Mesothelial cell of epicardium (in vitro differentiated cells): ENCODE data around the gene SEC62. TPM values are rescaled to one million over a fixed set of nuclear protein-coding genes. Genes with fewer than 3 reads are reported as not detected.
"Not testable (repeated sequence)": the region's sequence is repeated elsewhere in the genome, so short reads cannot be mapped to it uniquely, and the experiment has no call there.

Experiments used
- DNase-seq, 2 experiments: peaks; one replicate each; pipeline ENCODE4 v3.0.0; 2021; ENCODE audit warnings: low spot score in 2 of 2; ENCODE audit not compliant: unreplicated experiment in 2 of 2
- H3K27ac Mint-ChIP-seq: 2 replicates; pipeline ENCODE4 v1.8.0; 2021; ENCODE audit warnings: mixed read lengths
- H3K27me3 Mint-ChIP-seq: 2 replicates; pipeline ENCODE4 v1.8.0; 2021; ENCODE audit warnings: low read depth, mixed read lengths
- H3K36me3 Mint-ChIP-seq: 2 replicates; pipeline ENCODE4 v1.8.0; 2021; ENCODE audit warnings: mixed read lengths
- H3K4me1 Mint-ChIP-seq: 2 replicates; pipeline ENCODE4 v1.8.0; 2021; ENCODE audit warnings: mixed read lengths
- H3K4me3 Mint-ChIP-seq: 2 replicates; pipeline ENCODE4 v1.8.0; 2021; ENCODE audit warnings: mild to moderate bottlenecking, moderate library complexity, mixed read lengths
- H3K9me3 Mint-ChIP-seq: 2 replicates; pipeline ENCODE4 v1.8.0; 2021; ENCODE audit warnings: mixed read lengths
- total RNA-seq: library from RNA; stranded (reverse); gene quantifications from 3 replicates; pipeline ENCODE4 v1.2.1, GENCODE V29; 2021
- TF ChIP-seq, protein P1 (sequence below): fragments of 200-600 bp; sonication (generic); IDR thresholded peaks from one replicate; pipeline ENCODE4 v1.5.0; 2021; ENCODE audit warnings: antibody characterized with exemption; ENCODE audit not compliant: unreplicated experiment

The SEC62 gene
- total RNA-seq, 1 donor from 2014 or later, result 112 TPM

DNA sequence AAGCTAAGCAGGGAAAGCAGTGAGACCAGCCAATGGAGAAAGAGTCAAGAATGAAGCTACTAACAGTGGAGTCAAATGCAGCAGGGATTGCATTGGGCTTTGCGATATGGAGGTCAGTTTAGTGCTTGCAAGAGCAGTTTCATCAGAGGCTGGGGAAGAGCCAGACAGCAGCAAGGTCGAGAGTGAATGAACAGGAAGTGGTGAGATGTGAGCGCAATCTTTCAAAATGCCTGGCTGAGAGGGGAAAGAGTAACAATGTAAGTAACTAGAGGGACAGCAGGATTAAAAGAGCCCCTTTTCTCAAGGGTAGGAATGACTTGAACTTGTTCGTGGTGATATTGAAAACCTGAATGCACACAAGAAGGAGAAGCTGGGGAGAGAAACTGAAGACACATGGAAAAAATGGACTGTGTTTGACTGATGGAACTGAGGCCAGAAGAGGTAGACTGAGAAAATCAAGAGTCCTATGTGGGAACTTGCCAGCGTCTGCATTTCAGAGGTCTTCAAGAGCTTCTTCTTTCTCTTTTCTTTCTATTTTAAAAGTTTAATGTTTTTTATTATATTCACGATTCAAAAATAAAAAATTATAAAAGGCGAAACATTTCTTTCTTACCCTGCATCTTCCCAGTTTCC is 40.5 kb downstream of the SEC62 start:
- TF ChIP-seq, protein P1, sequence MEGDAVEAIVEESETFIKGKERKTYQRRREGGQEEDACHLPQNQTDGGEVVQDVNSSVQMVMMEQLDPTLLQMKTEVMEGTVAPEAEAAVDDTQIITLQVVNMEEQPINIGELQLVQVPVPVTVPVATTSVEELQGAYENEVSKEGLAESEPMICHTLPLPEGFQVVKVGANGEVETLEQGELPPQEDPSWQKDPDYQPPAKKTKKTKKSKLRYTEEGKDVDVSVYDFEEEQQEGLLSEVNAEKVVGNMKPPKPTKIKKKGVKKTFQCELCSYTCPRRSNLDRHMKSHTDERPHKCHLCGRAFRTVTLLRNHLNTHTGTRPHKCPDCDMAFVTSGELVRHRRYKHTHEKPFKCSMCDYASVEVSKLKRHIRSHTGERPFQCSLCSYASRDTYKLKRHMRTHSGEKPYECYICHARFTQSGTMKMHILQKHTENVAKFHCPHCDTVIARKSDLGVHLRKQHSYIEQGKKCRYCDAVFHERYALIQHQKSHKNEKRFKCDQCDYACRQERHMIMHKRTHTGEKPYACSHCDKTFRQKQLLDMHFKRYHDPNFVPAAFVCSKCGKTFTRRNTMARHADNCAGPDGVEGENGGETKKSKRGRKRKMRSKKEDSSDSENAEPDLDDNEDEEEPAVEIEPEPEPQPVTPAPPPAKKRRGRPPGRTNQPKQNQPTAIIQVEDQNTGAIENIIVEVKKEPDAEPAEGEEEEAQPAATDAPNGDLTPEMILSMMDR, result no peak
- Mint-ChIP-seq H3K27ac (no peak overlapping the region), H3K9me3 (no peaks in the 10 kb centered on the region), H3K4me3 (no peak overlapping the region), H3K27me3 (peaks cover 3% of the 10 kb centered on the region), H3K36me3 (no peaks in the 10 kb centered on the region), H3K4me1 (peaks cover 2% of the 10 kb centered on the region)
- DNase-seq, result no peak

DNA sequence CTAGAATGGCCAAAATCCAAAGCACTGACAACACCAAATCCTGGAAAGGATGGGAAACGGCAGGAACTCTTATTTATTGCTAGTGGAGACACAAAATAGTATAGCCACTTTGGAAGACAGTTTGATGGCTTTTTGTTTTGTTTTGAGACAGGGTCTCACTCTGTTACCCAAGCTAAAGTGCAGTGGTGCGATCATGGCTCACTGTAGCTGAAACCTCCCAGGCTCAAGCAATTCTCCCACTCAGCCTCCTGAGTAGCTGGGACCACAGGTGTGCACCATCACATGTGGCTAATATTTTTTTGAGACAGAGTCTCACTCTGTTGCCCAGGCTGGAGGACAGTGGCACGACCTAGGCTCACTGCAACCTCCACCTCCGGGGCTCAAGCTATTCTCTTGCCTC is 43.9 kb downstream of the SEC62 start:
- H3K4me1 Mint-ChIP-seq, result no peaks in the 10 kb centered on the region
- H3K4me3 Mint-ChIP-seq, result no peak overlapping the region
- peaks cover 3% of the 10 kb centered on the region for H3K27me3 Mint-ChIP-seq
- DNase-seq, result no peak
- H3K27ac Mint-ChIP-seq, result no peak overlapping the region
- TF ChIP-seq, protein P1, result no peak
- no peaks in the 10 kb centered on the region for H3K36me3 Mint-ChIP-seq
- no peaks in the 10 kb centered on the region for H3K9me3 Mint-ChIP-seq

DNA sequence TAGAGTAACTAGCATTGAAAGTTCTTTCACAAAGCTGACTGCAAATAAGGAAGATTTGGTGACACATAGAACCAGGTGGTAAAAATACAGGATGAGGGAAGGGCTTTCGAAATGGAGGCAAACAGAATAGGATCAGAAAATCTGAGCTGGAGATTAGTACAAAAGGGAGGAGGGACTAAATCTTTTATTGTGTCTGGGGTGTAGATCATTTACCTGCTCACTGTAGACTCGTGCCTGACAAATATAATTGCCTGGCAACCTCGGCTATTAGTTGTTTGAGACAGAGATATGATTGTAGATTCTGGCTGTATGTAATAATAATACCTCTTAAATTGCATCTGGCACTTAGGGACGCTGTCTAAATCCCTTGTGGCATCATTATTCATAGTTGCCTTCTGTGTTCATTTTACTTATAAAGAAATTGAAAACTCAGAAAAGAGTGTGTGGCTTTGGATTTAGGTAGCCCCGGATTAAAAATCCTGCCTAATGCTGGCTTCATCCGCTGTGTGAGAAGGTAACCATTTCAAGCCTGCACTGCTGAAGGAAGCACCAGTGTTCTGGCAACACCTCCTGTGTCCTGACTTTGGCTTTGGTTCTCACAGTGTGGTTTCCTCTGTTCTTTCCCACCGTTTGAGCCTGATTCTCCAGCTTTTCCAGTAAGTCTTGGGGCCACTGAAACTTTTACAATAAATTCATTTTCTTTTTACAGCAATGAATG is 46.2 kb downstream of the SEC62 start:
- H3K4me1 Mint-ChIP-seq, result no peaks in the 10 kb centered on the region
- DNase-seq, result no peak
- H3K36me3 Mint-ChIP-seq, result no peaks in the 10 kb centered on the region
- H3K27me3 Mint-ChIP-seq, result peaks cover 11% of the 10 kb centered on the region
- H3K4me3 Mint-ChIP-seq, result no peak overlapping the region
- H3K27ac Mint-ChIP-seq, result no peak overlapping the region
- H3K9me3 Mint-ChIP-seq, result no peaks in the 10 kb centered on the region
- TF ChIP-seq, protein P1, result no peak

DNA sequence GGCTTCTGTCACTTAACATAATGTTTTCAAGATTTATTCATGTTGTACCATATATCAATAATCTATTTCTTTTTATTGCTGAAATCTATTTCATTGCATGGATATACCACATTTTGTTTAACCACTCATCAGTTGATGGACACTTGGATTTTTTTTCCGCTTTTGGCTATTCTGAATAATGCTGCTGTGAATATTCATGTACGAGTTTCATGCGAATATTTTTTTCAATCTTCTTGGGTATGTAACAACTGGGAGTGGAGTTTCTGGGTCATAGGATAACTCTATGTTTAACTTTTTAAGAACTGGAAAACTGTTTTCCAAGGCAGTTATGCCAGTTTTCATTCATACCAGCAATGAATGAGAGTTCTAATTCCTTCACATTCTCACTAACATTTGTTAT is 49.5 kb downstream of the SEC62 start:
- H3K9me3 Mint-ChIP-seq, result no peaks in the 10 kb centered on the region
- no peak overlapping the region for H3K27ac Mint-ChIP-seq
- no peak for DNase-seq
- H3K36me3 Mint-ChIP-seq, result no peaks in the 10 kb centered on the region
- H3K4me3 Mint-ChIP-seq, result no peak overlapping the region
- TF ChIP-seq, protein P1, result no peak
- H3K27me3 Mint-ChIP-seq, result peaks cover 17% of the 10 kb centered on the region
- H3K4me1 Mint-ChIP-seq, result no peaks in the 10 kb centered on the region

DNA sequence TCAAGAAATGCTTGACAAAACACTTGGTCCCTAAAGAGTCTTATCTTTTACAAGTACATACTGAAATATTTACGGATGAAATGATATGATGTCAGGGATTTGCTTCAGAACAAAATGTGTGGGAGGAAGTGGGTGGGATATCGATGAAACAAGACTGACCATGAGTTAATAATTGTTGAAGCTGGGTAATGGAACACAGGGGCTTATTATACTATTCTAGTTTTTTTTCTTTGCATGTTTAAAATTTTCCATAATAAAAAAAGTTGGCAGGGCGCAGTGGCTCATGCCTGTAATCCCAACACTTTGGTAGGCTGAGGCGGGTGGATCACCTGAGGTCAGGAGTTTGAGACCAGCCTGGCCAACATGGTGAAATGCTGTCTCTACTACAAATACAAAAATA is 52.7 kb downstream of the SEC62 start:
- H3K9me3 Mint-ChIP-seq, H3K36me3 Mint-ChIP-seq, H3K27ac Mint-ChIP-seq, H3K4me3 Mint-ChIP-seq, DNase-seq, H3K4me1 Mint-ChIP-seq: not testable (repeated sequence)
- peaks cover 17% of the 10 kb centered on the region for H3K27me3 Mint-ChIP-seq

DNA sequence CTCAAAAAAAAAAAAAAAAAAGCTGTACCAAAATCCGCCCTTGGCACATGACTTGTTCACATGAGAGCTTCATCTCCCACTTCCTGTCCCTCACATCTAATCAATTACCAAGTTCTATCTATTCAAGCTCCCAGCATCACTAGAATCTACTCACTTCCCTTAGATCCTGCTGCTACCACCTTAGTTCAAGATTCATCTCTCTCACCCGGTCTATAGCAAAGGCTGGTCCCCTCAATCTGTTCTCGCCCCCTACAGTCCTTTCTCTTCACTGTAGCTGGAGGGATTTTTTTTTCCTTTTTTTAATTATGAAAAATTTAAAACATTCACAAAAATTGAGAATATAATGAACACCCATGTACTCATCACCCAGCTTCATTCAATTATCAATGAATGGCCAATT is 54.5 kb downstream of the SEC62 start:
- Mint-ChIP-seq H3K4me3 (no peak overlapping the region), H3K27ac (no peak overlapping the region), H3K36me3 (no peaks in the 10 kb centered on the region), H3K4me1 (no peaks in the 10 kb centered on the region), H3K9me3 (no peaks in the 10 kb centered on the region), H3K27me3 (peaks cover 21% of the 10 kb centered on the region)
- TF ChIP-seq, protein P1, result no peak
- no peak for DNase-seq
